Stimulated activated CD8-positive, alpha-beta memory T cell treated with anti-CD3 and anti-CD28 coated beads, Interleukin-2, amount 100 ng/mL, for 48 hours (primary cell): Measurements from ENCODE around the gene MTFP1.
"Not testable (repeated sequence)": the region's sequence is repeated elsewhere in the genome, so short reads cannot be mapped to it uniquely, and the experiment has no call there.

Experiments used
- DNase-seq, 2 donors: peaks; one replicate each; pipeline ENCODE4 v3.0.0-alpha.2; 2020; ENCODE audit warnings: low read depth in 2 of 2

MTFP1 gene

GRCh38 chr22:30426388-30427353, 1.1 kb downstream of the MTFP1 start:
- DNase-seq: peak; percentile 81 to 84

- DNase-seq: no peak
These were observed 2.3 kb downstream of the MTFP1 start for GRCh38 chr22:30427871-30428270.

DNA sequence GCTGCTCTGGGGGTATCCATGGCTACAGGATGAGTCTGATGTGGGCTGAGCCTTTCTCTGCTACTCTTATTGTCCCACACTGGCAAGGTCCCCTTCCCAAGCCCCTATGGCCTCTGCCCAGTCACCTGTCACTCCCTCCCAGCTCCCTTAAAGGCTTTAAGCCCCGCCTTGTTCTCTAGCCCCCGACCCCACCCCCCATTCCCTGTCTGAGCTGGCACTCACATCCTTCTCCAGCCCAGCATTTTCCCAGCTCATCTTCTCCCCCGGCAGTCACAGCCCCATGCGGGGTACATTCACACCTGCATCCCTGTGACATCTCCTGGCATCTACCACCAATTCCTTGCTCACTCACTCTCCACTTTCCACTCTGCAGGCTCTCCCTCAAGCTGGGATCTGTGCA, 4.3 kb downstream of the MTFP1 start:
- DNase-seq: no peak

DNA sequence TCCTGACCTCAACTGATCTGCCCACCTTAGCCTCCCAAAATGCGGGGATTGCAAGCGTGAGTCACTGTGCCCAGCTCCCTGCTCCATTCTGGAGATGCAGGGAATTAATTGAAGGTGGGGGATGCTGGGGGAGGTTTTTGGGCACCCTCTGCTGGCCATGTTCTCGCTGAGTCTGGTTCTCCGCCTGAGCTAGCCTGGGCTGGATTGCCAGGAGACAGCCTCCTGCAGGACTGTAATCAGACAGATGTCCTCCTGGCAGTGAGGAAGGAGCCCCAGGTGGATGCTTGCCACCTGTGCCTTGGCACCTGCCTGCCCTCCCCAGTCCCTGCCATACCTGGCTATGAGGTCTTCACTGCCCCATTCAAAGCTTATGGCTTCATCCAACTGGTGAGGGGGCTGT, 5.4 kb downstream of the MTFP1 start:
- no peak for DNase-seq

GRCh38 chr22:30432096-30432495, 6.5 kb downstream of the MTFP1 start:
- no peak for DNase-seq

DNA sequence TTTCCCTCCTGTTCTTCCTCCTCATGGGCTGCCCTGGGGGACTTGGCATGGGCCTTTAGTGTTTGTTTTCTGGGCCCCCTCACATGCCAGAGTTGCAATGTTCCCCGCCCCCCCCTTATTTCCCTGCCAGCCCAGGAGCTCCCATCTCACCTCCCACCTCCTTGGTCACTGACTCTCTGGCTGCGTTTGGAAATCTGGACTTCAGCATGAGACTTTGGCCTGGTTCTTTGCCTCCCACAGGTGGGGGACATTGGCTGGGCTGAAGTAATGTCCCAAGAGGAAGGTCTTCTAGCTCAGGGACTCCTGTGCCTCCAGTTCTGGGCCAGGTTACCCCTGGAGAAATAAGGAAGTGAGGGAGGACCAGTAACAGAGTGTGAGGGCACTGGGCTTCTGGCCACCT, 7.0 kb downstream of the MTFP1 start:
- no peak for DNase-seq

DNA sequence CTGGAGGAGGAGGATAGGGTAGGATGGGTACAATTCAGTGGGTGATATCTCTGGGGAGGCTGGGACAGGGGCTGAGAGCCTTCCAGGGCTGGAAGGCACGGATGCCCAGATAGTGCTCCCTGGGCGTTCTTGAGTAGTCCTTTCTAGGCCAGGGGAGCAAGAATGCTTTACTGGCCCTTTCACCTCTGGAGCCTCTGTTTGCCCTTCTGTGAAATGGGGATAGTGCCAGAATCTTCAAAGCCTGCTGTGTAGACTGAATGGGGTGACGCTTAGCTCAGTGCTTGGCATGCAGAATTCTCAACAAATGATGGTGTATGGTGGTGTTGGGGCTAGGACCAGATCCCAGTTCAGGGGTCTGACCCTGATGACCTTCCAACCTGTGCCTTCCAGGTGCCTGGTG, 7.7 kb downstream of the MTFP1 start:
- no peak for DNase-seq

DNA sequence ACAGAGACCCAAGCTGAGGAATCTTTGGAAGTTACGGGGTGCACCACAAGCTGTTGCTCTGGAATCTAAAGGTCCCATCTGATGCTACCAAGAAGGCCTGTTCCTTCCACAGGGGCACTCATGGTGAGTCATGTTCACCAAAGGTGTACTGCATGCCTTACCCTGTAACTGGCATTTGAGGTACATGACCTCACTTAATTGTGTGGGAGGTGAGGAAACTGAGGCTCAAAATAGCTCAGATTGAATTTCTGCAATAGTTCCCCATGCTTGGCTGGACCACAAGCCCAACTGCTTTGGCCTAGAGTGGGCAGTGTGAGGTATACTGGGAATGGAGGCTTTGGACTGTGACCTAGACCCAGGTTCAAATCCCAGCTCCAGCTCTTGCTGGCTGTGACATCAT, 8.2 kb downstream of the MTFP1 start:
- no peak for DNase-seq

- no peak for DNase-seq
These were observed 9.3 kb downstream of the MTFP1 start for GRCh38 chr22:30434843-30435242.

DNA sequence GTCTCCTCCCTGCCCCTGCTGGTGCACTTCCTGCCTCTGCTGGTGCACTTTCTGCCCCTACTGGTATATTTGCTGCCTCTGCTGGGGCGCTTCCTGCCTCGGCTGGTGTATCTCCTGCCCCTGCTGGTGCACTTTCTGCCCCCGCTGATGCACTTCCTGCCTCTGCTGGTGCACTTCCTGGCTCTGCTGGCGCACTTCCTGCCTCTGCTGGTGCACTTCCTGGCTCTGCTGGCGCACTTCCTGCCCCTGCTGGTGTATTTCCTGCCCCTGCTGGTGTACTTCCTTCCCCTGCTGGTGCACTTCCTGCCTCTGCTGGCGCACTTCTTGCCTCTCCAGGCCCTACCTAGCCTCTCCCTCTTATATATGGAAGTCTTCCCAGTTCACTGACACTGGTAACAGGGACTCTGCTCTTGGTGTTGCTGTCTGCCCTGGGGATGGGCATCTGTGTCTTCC, 10.1 kb downstream of the MTFP1 start:
- DNase-seq: peak; percentile 46 to 60

GRCh38 chr22:30436196-30436595, 10.6 kb downstream of the MTFP1 start:
- no peak for DNase-seq

DNA sequence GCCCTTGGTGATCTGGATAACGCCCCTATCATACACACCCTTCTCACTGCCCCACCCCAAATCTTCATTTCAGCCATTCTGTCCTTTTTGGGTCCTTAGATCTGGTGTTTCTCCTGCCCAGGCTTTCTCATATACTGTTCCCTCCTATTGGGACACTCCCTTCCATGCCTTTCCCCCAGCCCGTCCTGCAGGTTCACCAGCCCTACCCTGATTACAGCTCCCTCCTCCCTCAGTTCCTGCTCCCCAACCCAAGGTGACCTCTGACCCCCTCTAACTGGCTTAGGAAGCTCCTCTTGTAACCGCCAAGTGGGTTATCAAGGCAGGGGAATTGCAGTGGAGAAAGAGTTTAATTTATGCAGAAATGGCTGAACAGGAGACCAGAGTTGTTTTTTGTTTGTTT, 13.0 kb downstream of the MTFP1 start:
- DNase-seq: no peak

- no peak for DNase-seq
These were observed 13.7 kb downstream of the MTFP1 start for GRCh38 chr22:30439226-30439625.

DNA sequence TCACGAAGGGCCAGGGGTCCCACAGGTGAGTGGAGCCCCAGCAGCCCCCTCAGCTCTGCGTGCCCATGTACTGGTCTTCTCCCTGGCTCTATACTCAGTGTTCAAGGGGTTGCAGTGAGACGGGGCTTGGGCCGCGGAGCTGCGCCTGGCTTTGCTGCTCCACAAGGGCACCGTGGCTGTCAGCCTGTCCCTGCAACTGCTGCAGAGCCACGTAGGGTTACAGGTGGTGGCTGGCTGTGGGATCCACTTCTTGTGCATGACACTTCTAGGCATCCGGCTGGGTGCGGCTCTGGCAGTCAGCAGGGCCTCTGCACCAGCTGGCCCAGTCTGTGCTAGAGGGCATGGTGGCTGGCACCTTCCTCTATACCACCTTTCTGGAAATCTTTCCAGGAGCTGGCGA, 14.3 kb downstream of the MTFP1 start:
- DNase-seq: no peak

DNA sequence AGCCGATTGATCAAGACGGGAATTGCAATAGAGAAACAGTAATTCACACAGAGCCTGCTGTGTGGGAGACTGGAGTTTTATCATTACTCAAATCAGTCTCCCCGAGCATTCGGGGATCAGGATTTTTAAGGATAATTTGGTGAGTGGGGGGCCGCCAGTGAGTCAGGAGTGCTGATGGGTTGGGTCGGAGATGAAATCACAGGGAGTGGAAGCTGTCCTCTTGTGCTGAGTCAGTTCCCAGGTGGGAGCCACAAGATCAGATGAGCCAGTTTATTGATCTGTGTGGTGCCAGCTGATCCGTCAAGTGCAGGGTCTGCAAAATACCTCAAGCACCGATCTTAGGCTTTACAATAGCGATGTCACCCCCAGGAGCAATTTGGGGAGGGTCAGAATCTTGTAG, 15.5 kb downstream of the MTFP1 start:
- DNase-seq: no peak

DNA sequence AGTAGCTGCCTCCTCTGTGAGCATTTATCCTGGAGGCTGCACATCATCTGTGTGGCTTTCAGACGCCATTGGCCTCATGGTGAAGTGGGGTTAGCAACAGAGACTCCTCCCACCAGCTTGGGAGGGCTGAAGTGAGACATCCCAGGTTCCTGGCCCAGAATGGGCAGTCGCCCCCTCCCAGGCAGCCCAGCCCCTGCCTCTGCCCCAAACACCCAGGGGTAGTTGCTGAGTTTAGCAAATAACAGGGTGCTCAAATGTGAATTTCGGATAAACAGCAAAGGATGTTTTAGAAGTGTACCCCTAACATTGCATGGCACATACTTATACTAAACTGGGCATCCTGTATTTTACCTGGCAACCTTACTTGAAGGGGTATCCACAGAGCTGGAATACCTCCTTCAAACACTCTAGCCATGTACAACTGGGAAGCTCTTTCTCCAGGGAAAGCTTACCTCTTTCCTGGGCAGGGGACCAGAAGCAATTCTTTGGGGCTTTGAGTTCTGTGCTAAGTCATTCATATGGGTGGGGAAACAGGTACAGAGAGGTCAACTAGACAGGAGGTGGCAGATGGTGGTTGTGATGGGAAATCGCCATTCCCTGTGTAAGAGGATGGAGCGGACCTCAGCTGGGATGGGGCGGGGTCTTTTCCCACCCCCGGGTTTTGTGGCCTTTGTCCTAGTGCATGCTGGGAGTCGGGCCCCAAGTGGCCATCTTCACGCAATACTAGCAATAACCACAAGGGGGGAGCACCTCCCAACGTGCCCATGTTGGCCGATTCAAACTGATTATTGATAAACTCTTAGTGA, 19.3 kb downstream of the MTFP1 start:
- peak; percentile 32 to 42 for DNase-seq

- no peak for DNase-seq
These were observed 20.0 kb downstream of the MTFP1 start for GRCh38 chr22:30445438-30446145.

DNA sequence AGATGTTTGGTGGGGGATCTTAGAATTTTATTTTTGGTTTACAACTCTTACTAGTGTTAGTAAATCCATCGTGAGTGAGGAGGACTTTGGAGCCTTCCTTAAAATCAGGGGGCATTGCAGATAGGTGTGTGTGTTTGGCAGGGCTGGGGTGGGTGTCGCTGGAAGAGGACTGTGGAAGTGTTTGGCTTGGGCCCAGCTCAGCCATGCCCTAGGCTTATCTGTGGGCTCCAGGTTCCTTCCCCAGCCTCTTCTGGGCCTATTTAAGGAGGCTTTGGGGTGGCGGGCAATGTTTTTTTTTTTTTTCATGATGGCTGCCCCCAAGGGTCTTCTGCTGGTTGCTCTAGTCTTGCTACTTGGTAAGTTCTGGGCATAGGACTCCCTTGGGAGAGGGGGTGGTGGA, 22.1 kb downstream of the MTFP1 start:
- DNase-seq: no peak

- DNase-seq: not testable (repeated sequence)
These were observed 25.9 kb downstream of the MTFP1 start for GRCh38 chr22:30451488-30451887.

DNA sequence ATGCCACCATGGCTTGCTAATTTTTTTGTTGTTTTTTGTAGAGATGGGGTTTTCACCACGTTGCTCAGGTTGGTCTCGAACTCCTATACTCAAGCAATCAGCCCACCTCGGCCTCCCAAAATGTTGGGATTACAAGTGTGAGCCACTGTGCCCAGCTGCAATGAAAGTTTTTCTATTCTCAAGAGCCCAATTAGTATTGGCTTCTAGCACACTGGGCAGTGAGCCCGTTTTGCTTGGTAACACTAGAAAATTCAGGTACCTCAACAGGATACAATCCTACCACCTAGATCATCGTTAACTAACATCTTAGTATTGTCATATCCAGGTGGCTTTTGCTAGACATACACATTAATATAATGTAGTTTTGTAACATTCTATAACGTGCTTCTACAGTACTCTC, 27.3 kb downstream of the MTFP1 start:
- DNase-seq: no peak

DNA sequence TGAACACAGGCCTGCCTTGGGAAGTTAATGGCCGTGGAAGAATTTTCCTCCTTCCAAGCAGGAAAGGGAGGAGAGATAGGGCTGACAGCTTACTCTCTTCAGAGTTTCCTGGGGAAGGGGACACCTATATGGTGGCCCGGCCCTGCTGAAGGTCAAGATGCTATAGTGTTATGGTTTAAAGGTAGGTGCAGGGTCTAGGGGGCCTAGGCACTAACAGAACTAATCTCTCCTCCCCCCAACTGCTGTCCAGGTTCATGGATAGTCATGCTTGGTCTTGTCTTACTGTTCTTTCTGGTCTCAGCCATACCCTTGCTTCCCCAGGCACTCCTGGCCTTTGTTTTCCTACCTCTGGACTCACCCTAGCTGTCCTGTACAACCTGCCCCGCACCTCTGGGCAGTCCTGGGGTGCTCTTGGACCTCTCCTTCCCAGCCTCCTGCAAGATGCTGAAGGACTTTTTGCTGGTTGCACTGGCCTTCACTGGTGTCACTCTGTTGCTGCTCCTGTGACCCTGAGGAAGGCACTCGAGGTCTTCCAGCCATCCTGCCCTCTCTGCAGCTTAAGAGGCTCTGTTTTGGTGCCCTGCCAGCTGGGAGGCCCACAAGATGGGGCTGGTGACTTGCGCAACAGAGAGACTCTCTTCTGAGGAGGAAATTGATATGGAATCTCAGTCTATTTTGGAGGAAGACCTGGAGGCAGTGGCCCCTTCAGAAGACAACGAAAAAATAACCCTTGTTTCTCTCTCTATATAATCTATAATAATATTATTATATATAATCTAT, 28.4 kb downstream of the MTFP1 start:
- DNase-seq: no peak
